CD8-positive, alpha-beta memory T cell (primary cell): ENCODE data around the gene HOXD10. TPM values are rescaled to one million over a fixed set of nuclear protein-coding genes. Genes with fewer than 3 reads are reported as not detected.

Source experiments
- CTCF ChIA-PET: fragments of 350-600 bp; sonication (Branson Sonifier 250); formaldehyde crosslinking; loops from one replicate; lab custom pipeline; 2021; ENCODE audit warnings: antibody characterized with exemption; lab: Charles Lee
- POLR2A ChIA-PET: fragments of 350-600 bp; sonication (Branson Sonifier 250); formaldehyde crosslinking; loops from one replicate; lab custom pipeline; 2021; ENCODE audit warnings: antibody characterized with exemption; lab: Charles Lee
- DNase-seq, 5 donors: peaks; one replicate each; pipeline versions ENCODE4 v3.0.0 to v3.0.0-alpha.2; 2020 to 2022; ENCODE audit warnings: mixed read lengths in 1 of 5
- H3K27ac ChIP-seq: one replicate; pipeline ENCODE4 v1.7.0; 2013; ENCODE audit warnings: low read depth, mild to moderate bottlenecking, low read length, moderate library complexity
- H3K27me3 ChIP-seq: 2 replicates; pipeline ENCODE4 v1.7.0; 2013; ENCODE audit warnings: low read length, mild to moderate bottlenecking; ENCODE audit not compliant: insufficient read depth, poor library complexity, severe bottlenecking
- H3K36me3 ChIP-seq: 2 replicates; pipeline ENCODE4 v1.7.0; 2013; ENCODE audit warnings: mild to moderate bottlenecking, low read length, moderate library complexity; ENCODE audit not compliant: insufficient read depth
- H3K4me1 ChIP-seq: 2 replicates; pipeline ENCODE4 v1.7.0; 2013; ENCODE audit warnings: mild to moderate bottlenecking, low read length, moderate library complexity; ENCODE audit not compliant: insufficient read depth
- H3K4me3 ChIP-seq: 2 replicates; pipeline ENCODE4 v1.7.0; 2013; ENCODE audit warnings: mild to moderate bottlenecking, low read length
- H3K9me3 ChIP-seq: 2 replicates; pipeline ENCODE4 v1.7.0; 2013; ENCODE audit warnings: mild to moderate bottlenecking, low read length
- H3K27ac Mint-ChIP-seq, 8 donors: one replicate each; pipeline ENCODE4 v1.8.0; 2020 to 2021; ENCODE audit warnings: mixed read lengths in 8 of 8, mild to moderate bottlenecking in 6 of 8, inconsistent platforms in 3 of 8, moderate library complexity in 3 of 8
- H3K27me3 Mint-ChIP-seq, 2 donors: one replicate each; pipeline ENCODE4 v1.8.0; 2020 to 2021; ENCODE audit warnings: mixed read lengths in 2 of 2, mild to moderate bottlenecking in 1 of 2, moderate library complexity in 1 of 2
- H3K36me3 Mint-ChIP-seq, 3 donors: one replicate each; pipeline ENCODE4 v1.8.0; 2020 to 2021; ENCODE audit warnings: mixed read lengths in 3 of 3, inconsistent platforms in 1 of 3, mild to moderate bottlenecking in 1 of 3
- H3K4me1 Mint-ChIP-seq, 3 donors: one replicate each; pipeline ENCODE4 v1.8.0; 2020 to 2021; ENCODE audit warnings: mixed read lengths in 3 of 3, inconsistent platforms in 1 of 3, mild to moderate bottlenecking in 1 of 3
- H3K4me3 Mint-ChIP-seq, 7 donors: one replicate each; pipeline ENCODE4 v1.8.0; 2020 to 2021; ENCODE audit warnings: mixed read lengths in 7 of 7, mild to moderate bottlenecking in 6 of 7, moderate library complexity in 4 of 7, inconsistent platforms in 2 of 7
- H3K9me3 Mint-ChIP-seq, 5 donors: one replicate each; pipeline ENCODE4 v1.8.0; 2020 to 2022; ENCODE audit warnings: mixed read lengths in 5 of 5, mild to moderate bottlenecking in 3 of 5, moderate library complexity in 2 of 5, inconsistent platforms in 1 of 5
- polyA plus RNA-seq: library from polyadenylated mRNA; unstranded; fragments of 300-500 nt; fragmentation: Illumina TruSeq; gene quantifications from one replicate; pipeline ENCODE4 v1.2.3, GENCODE V29; 2021
- total RNA-seq, 2 experiments: library from RNA; stranded (reverse); gene quantifications; one replicate each; pipeline ENCODE4 v1.2.3, GENCODE V29; 2021

The HOXD10 gene
- total and polyA plus RNA-seq, 3 experiments from 2014 or later: not detected

- no peak for DNase-seq
- H3K4me3 ChIP-seq: no peak overlapping the region
- peaks cover 21% of the 10 kb centered on the region for H3K9me3 ChIP-seq
- H3K27ac Mint-ChIP-seq: peak overlapping the region in 6 of 8 donors; percentile 2 to 95 (median 70)
- H3K4me1 Mint-ChIP-seq: peaks cover 6 to 11% (median 11%) of the 10 kb centered on the region in 3 donors
- peaks cover 0 to 8% (median 4%) of the 10 kb centered on the region in 3 donors for H3K36me3 Mint-ChIP-seq
- no peaks in the 10 kb centered on the region for H3K4me1 ChIP-seq
- H3K27me3 Mint-ChIP-seq: peaks cover 85 to 89% of the 10 kb centered on the region in 2 donors
- no peak overlapping the region for H3K27ac ChIP-seq
- H3K36me3 ChIP-seq: no peaks in the 10 kb centered on the region
- peak overlapping the region in 4 of 7 donors; percentile 52 to 70 (median 68) for H3K4me3 Mint-ChIP-seq
- ChIA-PET POLR2A (interaction anchor here (0.6 kb wide), 1 partner anchor 823 kb away, joined by 4 read pairs; no protein-coding TSS in a partner anchor), CTCF (no interaction called here)
- H3K27me3 ChIP-seq: peaks cover 93% of the 10 kb centered on the region
- peaks cover 4 to 58% (median 55%) of the 10 kb centered on the region in 5 donors for H3K9me3 Mint-ChIP-seq
Observed at GRCh38 chr2:176084611-176085119, 31.9 kb upstream of the HOXD10 start.

- Histone ChIP-seq H3K27me3 (peaks cover 97% of the 10 kb centered on the region), H3K4me3 (no peak overlapping the region), H3K9me3 (peaks cover 21% of the 10 kb centered on the region), H3K4me1 (no peaks in the 10 kb centered on the region), H3K27ac (no peak overlapping the region), H3K36me3 (no peaks in the 10 kb centered on the region)
- peaks cover 90 to 94% of the 10 kb centered on the region in 2 donors for H3K27me3 Mint-ChIP-seq
- ChIA-PET POLR2A (no interaction called here), CTCF (interaction anchor here (1.0 to 1.3 kb wide), 2 partner anchors 12 to 25 kb away, joined by 4 to 8 read pairs; no protein-coding TSS in a partner anchor)
- peaks cover 0 to 8% (median 4%) of the 10 kb centered on the region in 3 donors for H3K36me3 Mint-ChIP-seq
- H3K9me3 Mint-ChIP-seq: peaks cover 4 to 58% (median 54%) of the 10 kb centered on the region in 5 donors
- H3K4me1 Mint-ChIP-seq: peaks cover 5 to 10% (median 10%) of the 10 kb centered on the region in 3 donors
- no peak for DNase-seq
- H3K27ac Mint-ChIP-seq: peak overlapping the region in 4 of 8 donors; percentile 24 to 95 (median 62)
- H3K4me3 Mint-ChIP-seq: peak overlapping the region in 4 of 7 donors; percentile 5 to 70 (median 62)
Observed at GRCh38 chr2:176085120-176085788, 31.3 kb upstream of the HOXD10 start.

GRCh38 chr2:176085861-176086771 is 30.5 kb upstream of the HOXD10 start:
- ChIA-PET POLR2A (no interaction called here), CTCF (interaction anchor here (1.0 to 1.3 kb wide), 2 partner anchors 11 to 24 kb away, joined by 4 to 8 read pairs; no protein-coding TSS in a partner anchor)
- H3K27me3 Mint-ChIP-seq: peaks cover 95 to 96% of the 10 kb centered on the region in 2 donors
- peaks cover 5 to 8% (median 8%) of the 10 kb centered on the region in 3 donors for H3K4me1 Mint-ChIP-seq
- Histone ChIP-seq H3K4me1 (no peaks in the 10 kb centered on the region), H3K4me3 (no peak overlapping the region), H3K9me3 (peaks cover 21% of the 10 kb centered on the region), H3K27me3 (peaks cover 99% of the 10 kb centered on the region), H3K27ac (no peak overlapping the region), H3K36me3 (no peaks in the 10 kb centered on the region)
- peak overlapping the region in 5 of 8 donors; percentile 12 to 94 (median 43) for H3K27ac Mint-ChIP-seq
- peaks cover 4 to 57% (median 55%) of the 10 kb centered on the region in 5 donors for H3K9me3 Mint-ChIP-seq
- DNase-seq: no peak
- peaks cover 0 to 6% (median 2%) of the 10 kb centered on the region in 3 donors for H3K36me3 Mint-ChIP-seq
- peak overlapping the region in 4 of 7 donors; percentile 29 to 89 (median 52) for H3K4me3 Mint-ChIP-seq

- Histone ChIP-seq H3K4me1 (no peaks in the 10 kb centered on the region), H3K27me3 (peaks cover 97% of the 10 kb centered on the region), H3K27ac (no peak overlapping the region), H3K9me3 (peaks cover 21% of the 10 kb centered on the region), H3K4me3 (no peak overlapping the region), H3K36me3 (no peaks in the 10 kb centered on the region)
- Mint-ChIP-seq H3K9me3 (peaks cover 4 to 59% (median 51%) of the 10 kb centered on the region in 5 donors), H3K4me3 (peak overlapping the region in 3 of 7 donors; percentile 44 to 89 (median 71)), H3K36me3 (peaks cover 0 to 4% (median 2%) of the 10 kb centered on the region in 3 donors), H3K27ac (peak overlapping the region in 2 of 8 donors; percentile 57 to 94), H3K27me3 (peaks cover 93 to 96% of the 10 kb centered on the region in 2 donors), H3K4me1 (peaks cover 10 to 15% (median 10%) of the 10 kb centered on the region in 3 donors)
- ChIA-PET CTCF (interaction anchor here (1.9 kb wide), 1 partner anchor 10 kb away, joined by 5 read pairs; no protein-coding TSS in a partner anchor), POLR2A (no interaction called here)
- DNase-seq: no peak
Observed at GRCh38 chr2:176087330-176088047, 29.1 kb upstream of the HOXD10 start.

GRCh38 chr2:176088048-176088936 is 28.3 kb upstream of the HOXD10 start:
- peaks cover 8 to 18% (median 12%) of the 10 kb centered on the region in 3 donors for H3K4me1 Mint-ChIP-seq
- H3K9me3 ChIP-seq: peaks cover 21% of the 10 kb centered on the region
- H3K36me3 Mint-ChIP-seq: peaks cover 0 to 4% (median 2%) of the 10 kb centered on the region in 3 donors
- peaks cover 91% of the 10 kb centered on the region for H3K27me3 ChIP-seq
- H3K27ac ChIP-seq: no peak overlapping the region
- peaks cover 4 to 54% (median 43%) of the 10 kb centered on the region in 5 donors for H3K9me3 Mint-ChIP-seq
- POLR2A ChIA-PET: no interaction called here
- H3K4me1 ChIP-seq: no peaks in the 10 kb centered on the region
- H3K36me3 ChIP-seq: no peaks in the 10 kb centered on the region
- H3K27ac Mint-ChIP-seq: peak overlapping the region in 2 of 8 donors; percentile 31 to 94
- peak overlapping the region; percentile 41 to 85 (median 68) for H3K4me3 Mint-ChIP-seq
- DNase-seq: no peak
- peaks cover 88 to 90% of the 10 kb centered on the region in 2 donors for H3K27me3 Mint-ChIP-seq
- no peak overlapping the region for H3K4me3 ChIP-seq
- CTCF ChIA-PET: interaction anchor here (0.8 to 1.9 kb wide), 2 partner anchors 9 to 26 kb away, joined by 3 to 5 read pairs; no protein-coding TSS in a partner anchor

GRCh38 chr2:176088937-176089842 is 27.4 kb upstream of the HOXD10 start:
- peaks cover 0 to 4% (median 2%) of the 10 kb centered on the region in 3 donors for H3K36me3 Mint-ChIP-seq
- no peak for DNase-seq
- Histone ChIP-seq H3K9me3 (peaks cover 19% of the 10 kb centered on the region), H3K4me3 (no peak overlapping the region), H3K4me1 (no peaks in the 10 kb centered on the region), H3K27me3 (peaks cover 90% of the 10 kb centered on the region), H3K36me3 (no peaks in the 10 kb centered on the region), H3K27ac (no peak overlapping the region)
- peak overlapping the region in 1 of 8 donors; percentile 68 for H3K27ac Mint-ChIP-seq
- peaks cover 15 to 26% (median 20%) of the 10 kb centered on the region in 3 donors for H3K4me1 Mint-ChIP-seq
- peaks cover 4 to 54% (median 40%) of the 10 kb centered on the region in 5 donors for H3K9me3 Mint-ChIP-seq
- peak overlapping the region in 1 of 7 donors; percentile 62 for H3K4me3 Mint-ChIP-seq
- CTCF ChIA-PET: interaction anchor here (0.8 to 1.9 kb wide), 2 partner anchors 8 to 25 kb away, joined by 3 to 5 read pairs; no protein-coding TSS in a partner anchor
- POLR2A ChIA-PET: interaction anchor here (1.0 kb wide), 1 partner anchor 1749 kb away, joined by 4 read pairs; no protein-coding TSS in a partner anchor
- H3K27me3 Mint-ChIP-seq: peaks cover 88 to 90% of the 10 kb centered on the region in 2 donors
